ENCODE measurements around the gene NAV2.
A peak's percentile ranks its signal among the peaks of the same experiment; 100 is the strongest.

The NAV2 gene

GRCh38 chr11:20027556-20028013 lies 314.9 kb downstream of the NAV2 start:
- no peak for DNase-seq

GRCh38 chr11:20029193-20029592 lies 316.6 kb downstream of the NAV2 start:
- DNase-seq: no peak

DNA sequence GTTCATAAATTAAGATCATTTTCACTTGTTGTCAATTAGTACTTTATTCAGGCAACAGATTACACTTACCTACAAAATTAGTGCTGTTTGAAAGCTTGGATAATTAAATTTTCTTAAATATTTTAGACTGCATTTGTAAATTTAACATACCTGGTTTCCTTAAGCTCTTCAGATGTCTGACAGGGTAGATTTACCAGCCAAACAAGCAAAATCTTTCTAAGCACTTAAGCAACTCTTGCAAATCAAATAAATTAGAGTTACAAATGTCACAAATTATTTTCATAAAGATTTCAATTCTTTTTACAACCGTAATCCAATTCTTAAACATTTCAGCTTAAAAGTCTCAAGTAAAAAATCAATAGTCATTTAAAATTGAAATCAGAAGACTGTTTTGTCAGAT lies 317.8 kb downstream of the NAV2 start:
- DNase-seq: no peak

DNA sequence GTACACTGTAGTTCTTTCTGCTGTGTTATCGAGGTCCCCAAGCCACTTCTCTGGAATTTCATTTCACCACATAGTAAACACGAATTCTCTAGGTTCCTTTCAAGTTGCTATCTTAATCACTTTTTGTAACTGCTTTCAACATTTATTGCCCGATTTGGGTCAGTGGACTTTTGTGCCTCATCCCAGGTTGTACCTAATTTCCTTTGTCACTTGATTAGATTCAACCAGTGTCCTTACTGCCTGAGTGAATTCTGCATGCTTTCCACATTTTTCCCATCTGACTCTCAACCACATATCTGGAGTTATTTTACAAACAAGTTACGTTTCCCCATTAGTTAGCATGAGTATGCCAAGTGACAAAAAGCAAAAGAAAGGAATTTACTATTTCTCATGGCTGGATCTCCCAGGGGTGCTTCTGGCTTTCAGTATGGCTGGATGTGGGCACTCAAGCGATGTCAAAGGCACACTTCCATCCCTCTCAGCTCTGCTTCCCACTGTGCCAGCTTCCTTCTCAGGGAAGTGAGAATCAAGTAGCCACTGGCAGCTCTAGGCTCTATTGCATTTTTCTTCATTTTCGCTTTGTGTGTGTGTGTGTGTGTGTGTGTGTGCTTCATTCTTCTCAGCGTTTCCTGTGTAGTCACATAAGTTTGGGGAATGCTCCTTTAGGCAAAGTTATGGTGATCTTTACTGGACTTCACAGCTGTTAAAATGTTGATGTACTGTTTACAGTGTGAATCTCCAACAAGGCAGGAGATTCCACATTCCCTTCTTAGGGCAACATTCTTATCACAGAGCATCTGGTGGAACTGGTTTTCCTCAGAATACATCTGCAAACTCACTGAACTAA lies 318.7 kb downstream of the NAV2 start:
- no peak for DNase-seq

- no peak for DNase-seq
Observed at GRCh38 chr11:20032127-20032526, 319.5 kb downstream of the NAV2 start.

DNA sequence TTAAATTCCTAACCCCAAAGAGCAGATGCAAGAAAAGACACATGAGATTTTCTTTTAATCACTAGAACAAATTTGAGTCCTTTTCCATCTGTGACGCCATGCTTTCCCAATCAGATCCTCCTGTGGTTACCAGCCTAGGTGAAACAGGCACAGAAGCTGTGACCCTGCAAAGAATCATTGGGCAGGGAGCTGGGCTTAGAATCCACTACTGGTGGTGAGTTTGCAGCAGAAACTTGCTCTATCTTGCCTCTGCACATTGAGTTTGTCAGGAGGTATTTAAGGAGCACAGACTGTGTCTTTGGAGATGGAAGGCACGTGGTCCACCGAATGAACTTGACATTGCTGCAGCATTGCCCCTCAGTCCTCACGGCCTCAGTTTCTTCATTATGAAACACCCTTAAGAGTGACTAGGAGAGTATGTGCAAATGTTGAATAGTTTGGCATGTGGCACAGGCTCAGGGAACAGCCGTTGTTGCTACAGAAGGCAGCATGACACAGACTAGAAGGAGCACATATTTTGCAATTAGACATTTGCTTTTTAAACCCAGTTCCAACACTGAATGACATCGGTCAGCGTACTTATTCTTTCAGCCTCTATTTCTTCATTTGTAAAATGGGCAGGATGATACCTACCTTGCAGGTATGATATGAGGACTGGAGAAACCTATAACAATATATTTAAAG lies 320.1 kb downstream of the NAV2 start:
- no peak for DNase-seq

GRCh38 chr11:20033806-20034205 lies 321.2 kb downstream of the NAV2 start:
- DNase-seq: no peak

DNA sequence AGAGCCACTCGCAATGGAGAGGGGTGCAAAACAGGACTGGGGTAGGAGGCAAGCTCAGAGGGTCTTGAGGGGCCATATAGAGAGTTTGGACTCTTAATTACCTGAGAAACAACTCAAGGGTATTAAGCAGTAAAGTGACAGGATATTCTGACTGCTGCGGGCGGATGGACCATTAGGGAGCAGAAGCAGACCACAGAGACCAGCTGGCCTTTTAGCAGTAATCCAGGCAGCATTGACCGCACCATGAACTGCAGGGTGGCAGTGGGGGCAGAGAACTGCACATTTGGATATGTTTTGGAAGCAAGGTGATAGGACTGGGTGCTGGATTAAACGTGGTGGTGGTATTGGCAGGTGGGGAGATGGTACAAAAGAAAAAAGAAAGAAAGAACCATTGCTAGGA lies 322.3 kb downstream of the NAV2 start:
- DNase-seq: no peak

GRCh38 chr11:20035375-20035700 lies 322.7 kb downstream of the NAV2 start:
- DNase-seq: no peak

DNA sequence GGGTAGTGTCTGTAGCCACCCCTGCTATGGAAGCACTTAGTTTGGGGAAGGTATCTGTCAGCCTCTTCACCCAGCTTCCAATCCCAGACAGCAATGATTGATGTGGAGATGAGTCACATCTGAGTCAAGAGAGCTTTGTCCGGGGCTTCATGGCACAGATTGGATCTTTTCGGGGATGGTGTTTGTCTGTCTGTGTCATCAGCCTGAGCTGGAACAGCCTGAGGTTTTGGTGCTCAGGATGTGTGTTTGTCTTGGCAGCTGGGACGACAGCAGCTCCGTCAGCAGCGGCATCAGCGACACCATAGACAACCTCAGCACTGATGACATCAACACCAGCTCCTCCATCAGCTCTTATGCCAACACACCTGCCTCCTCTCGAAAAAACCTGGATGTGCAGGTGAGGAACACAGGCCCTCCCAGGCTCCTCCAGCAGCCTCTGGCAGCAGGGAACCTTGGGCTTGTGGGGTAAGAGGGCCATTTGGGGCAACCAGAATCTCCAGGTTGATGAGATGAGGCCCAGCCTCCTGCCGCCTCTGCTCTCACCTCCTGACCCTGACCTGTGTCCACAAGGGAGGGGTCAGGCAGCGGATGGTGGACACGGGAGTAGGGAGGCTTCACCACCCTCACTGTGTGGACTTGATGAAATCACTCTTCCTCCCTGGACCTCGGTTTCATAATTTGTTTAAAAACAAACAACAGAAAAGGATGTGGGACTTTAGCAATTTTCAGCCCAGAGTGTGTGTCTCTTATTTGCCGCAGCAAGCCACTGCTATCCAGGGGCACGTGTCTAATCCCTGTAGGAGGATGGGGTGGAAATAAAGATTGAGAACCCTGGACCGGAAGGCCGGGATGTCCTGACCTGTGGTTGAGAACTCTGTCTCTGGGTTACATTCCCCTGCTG lies 323.3 kb downstream of the NAV2 start:
- DNase-seq: no peak

GRCh38 chr11:20036626-20037335 lies 324.1 kb downstream of the NAV2 start:
- DNase-seq: no peak

DNA sequence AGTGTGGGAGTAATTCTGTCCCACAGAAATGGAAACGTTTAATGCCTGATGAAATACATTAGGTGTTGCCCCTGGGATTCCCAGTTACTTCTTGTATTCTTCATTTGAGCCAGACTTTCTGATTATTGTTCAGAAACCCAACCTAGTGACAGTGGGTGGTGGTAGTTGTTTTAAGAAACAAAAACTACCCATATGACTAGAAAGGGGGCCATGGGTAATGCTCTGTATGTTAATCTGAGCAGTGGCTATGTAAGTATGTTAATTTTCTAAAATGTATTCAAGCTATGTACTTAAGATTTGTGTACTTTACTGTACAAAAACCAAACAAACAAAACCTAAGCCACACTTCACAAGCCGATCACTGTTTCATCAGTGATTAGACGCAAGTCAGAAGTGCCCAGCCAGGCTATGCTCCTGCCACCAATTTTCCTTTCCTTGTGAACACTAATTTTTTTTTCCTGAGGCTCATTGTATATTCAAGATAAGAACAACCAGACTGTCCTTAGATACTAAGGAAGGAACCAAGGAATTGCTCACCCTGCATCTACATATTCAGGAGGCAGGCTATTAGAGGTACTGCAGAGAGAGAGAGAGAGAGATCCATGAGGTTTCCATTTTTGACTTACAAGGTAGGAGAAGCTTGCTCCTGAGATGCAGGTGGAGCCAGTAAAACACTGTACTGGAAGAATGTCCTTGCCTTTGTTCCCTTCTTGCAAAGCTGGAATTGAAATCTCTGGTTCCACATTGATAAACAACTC lies 324.9 kb downstream of the NAV2 start:
- no peak for DNase-seq

GRCh38 chr11:20038412-20038811 lies 325.8 kb downstream of the NAV2 start:
- DNase-seq: no peak

DNA sequence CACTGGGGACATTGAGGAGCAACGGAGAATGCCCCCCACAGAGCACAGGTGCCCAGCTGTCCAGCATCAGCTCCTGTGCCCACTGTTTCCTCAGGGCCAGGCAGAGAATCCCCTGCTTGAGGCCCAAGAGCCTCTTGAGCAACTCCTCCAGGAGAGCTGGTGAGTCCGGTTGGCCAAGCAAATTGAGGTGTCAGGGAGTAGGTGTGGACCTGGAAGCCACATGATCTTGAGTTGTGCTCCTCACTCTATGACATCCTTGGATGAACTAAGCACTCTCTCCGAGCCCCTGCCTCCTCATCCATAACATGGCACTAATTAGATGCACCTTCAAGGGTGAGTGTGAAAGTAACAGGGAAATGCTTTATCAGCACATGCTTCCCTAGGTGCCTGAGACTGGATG lies 326.3 kb downstream of the NAV2 start:
- no peak for DNase-seq

- no peak for DNase-seq
Observed at GRCh38 chr11:20041499-20041898, 328.9 kb downstream of the NAV2 start.

GRCh38 chr11:20042045-20042639 lies 329.5 kb downstream of the NAV2 start:
- no peak for DNase-seq

DNA sequence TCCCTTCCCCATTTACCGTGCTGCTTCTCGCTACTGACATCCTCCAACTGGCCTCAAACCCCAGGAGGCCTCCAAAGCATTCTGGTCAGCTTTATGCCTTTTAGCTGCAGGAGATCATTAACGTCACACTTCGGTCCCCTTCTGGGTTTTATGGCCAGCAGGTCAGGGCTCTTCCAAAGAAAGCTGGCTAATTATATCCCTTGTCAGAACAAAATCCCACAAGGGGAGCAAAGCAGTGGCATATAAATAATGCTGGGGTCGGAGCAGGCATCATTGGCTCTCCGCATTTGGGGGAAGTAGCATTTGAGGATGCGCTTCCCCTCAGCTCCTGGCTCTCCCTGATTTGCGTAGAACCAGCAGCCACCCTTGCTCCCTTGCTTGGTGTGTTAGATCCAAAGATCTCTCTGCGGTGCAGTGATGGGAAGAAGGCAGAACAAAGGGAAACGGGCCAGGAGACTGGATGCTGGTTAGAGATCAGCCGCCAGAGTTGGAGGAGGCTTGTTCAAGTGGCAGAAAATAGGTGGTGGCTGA lies 330.2 kb downstream of the NAV2 start:
- DNase-seq: no peak

DNA sequence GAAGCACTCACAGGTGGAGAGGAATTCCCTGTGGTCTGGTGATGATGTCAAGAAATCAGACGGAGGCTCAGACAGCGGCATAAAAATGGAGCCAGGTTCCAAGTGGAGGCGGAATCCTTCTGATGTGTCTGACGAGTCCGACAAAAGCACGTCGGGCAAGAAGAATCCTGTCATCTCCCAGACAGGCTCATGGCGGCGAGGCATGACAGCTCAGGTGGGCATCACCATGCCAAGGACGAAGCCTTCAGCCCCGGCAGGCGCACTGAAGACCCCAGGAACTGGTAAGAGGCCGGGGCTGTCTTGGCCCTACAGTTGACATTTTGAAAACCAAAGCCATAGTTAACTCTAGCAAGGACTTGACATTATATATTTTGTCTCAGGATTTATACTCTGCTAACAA lies 331.4 kb downstream of the NAV2 start:
- DNase-seq: no peak

- peak in 1 of 2 experiments; percentile 31 for DNase-seq
Observed at GRCh38 chr11:20045098-20045688, 332.6 kb downstream of the NAV2 start.

DNA sequence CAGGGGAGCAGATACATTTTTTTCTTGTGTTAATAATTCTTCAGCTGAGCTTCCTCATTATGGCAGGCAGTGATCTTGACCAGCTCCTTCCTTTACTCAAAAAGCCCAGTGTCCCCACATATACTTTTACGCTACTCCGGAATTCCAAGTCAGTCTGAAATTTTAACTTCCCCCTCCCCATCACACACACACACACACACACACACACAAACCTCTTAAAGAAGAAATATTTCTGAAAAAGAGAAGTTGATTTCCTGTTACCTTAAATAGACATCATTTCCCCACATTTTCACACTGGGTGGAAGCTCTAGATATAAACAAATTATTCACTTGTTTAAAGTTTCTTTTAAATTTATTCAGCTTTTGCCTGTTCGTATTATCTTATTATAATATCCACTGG lies 333.8 kb downstream of the NAV2 start:
- no peak for DNase-seq

Measured in cerebellar nuclear complex (tissue), 1 donor.